ENCODE results near the gene ASCC1. TPM values are rescaled to one million over a fixed set of nuclear protein-coding genes. Genes with fewer than 3 reads are reported as not detected.

Gene ASCC1
- polyA plus RNA-seq, 1 donor (not counting 4 experiments of a cell fraction or from before 2014, with no cell fraction given), result 32.9 TPM

DNA sequence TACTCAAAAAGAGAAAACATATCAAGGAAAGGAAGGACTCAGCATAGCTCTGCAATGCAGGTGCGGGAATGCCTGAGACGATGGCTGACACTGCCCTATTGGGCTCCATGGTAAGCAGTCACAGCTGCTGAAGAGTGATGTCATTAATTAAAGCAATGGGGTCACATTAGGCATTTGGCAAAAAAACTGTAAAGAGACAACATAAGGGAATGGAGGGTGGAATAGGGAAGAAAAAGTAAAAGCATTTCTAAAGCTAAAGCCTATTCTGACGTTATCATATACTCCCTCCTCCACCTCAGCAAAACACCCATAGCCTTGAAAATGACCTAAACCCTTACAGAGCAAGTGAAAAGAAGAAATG lies 89.2 kb downstream of the ASCC1 start:
- Histone ChIP-seq H3K27me3 (ENCODE audit: control insufficient read depth, extremely low read depth, insufficient read depth, low read length) (no peaks in the 10 kb centered on the region), H2AFZ (ENCODE audit: control insufficient read depth, low read length) (no peak overlapping the region), H3K4me2 (ENCODE audit: control insufficient read depth, extremely low read depth, insufficient read depth, low read depth, low read length) (no peak overlapping the region), H3K9me3 (ENCODE audit: control insufficient read depth, low read depth, low read length) (no peaks in the 10 kb centered on the region), H3K9me1 (ENCODE audit: control insufficient read depth, extremely low read depth, insufficient read depth, low read length) (no peaks in the 10 kb centered on the region), H3K4me3 (ENCODE audit: control insufficient read depth in 2 of 3, extremely low read depth in 1 of 3, insufficient read depth in 2 of 3, low read depth in 1 of 3, low read length in 3 of 3) (no peak overlapping the region), H4K20me1 (ENCODE audit: control insufficient read depth, extremely low read depth, insufficient read depth, low read length) (no peaks in the 10 kb centered on the region), H3K79me2 (ENCODE audit: control insufficient read depth, insufficient read depth, low read length) (no peaks in the 10 kb centered on the region), H3K27ac (ENCODE audit: control insufficient read depth, insufficient read depth, low read length) (no peak overlapping the region), H3K9ac (ENCODE audit: control insufficient read depth, extremely low read depth, insufficient read depth, low read length) (no peak overlapping the region), H3K36me3 (ENCODE audit: control insufficient read depth in 2 of 2, extremely low read depth in 1 of 2, insufficient read depth in 2 of 2, low read length in 2 of 2) (no peaks in the 10 kb centered on the region), H3K4me1 (ENCODE audit: control insufficient read depth, extremely low read depth, insufficient read depth, low read length) (no peaks in the 10 kb centered on the region)
- TF ChIP-seq, protein P1, sequence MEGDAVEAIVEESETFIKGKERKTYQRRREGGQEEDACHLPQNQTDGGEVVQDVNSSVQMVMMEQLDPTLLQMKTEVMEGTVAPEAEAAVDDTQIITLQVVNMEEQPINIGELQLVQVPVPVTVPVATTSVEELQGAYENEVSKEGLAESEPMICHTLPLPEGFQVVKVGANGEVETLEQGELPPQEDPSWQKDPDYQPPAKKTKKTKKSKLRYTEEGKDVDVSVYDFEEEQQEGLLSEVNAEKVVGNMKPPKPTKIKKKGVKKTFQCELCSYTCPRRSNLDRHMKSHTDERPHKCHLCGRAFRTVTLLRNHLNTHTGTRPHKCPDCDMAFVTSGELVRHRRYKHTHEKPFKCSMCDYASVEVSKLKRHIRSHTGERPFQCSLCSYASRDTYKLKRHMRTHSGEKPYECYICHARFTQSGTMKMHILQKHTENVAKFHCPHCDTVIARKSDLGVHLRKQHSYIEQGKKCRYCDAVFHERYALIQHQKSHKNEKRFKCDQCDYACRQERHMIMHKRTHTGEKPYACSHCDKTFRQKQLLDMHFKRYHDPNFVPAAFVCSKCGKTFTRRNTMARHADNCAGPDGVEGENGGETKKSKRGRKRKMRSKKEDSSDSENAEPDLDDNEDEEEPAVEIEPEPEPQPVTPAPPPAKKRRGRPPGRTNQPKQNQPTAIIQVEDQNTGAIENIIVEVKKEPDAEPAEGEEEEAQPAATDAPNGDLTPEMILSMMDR (optimal IDR thresholded peaks at IDR 0.05 in 1 of 3, IDR thresholded peaks at IDR 0.05 in 1 of 3, conservative IDR thresholded peaks at IDR 0.05 in 1 of 3; ENCODE audit: extremely low read depth in 1 of 3, insufficient read depth in 2 of 3, low read length in 3 of 3), result no peak
- no peak for TF ChIP-seq EZH2 (IDR thresholded peaks at IDR 0.05; ENCODE audit: low read length)
- FAIRE-seq (no peak), DNase-seq (ENCODE audit: low read depth, low spot score) (no peak)
- dilution Hi-C loops (cut with MboI; ENCODE audit: extremely low pct_ligation_motif_present, low sequenced_read_pairs), result no loop called here

DNA sequence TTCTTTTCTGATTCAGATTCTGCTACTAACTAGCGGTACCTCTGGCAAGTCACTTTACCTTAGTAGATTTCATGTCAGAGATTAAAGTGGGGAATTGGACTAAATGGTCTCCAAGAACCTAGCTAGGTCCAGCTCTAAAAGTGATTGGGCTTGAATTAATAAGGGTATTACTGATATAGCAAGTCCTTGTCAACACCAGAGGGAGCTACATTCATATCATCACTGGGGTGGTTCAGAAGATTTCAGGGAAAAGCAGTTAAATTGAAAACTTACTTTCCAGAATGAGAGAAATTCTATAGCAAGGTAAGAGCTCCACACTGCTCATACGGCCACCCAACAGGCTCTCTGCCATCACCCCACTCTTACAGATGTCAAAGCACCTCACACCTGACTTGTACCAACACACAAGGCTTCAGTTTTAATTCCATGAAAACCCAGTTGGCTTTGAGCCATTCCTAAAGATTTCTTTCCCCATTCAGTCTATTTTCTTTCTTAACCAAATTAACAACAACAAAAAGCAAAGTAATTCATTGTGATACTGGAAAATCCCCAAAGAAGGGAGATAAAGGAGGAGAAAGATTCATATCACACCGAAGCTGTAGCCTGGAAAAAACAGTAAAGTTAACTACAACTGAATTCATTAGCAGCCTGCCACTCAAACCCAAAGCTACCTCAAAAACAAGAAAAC lies 89.7 kb downstream of the ASCC1 start:
- no peaks in the 10 kb centered on the region for H3K4me1 ChIP-seq (ENCODE audit: control insufficient read depth, extremely low read depth, insufficient read depth, low read length)

More for the DNA sequence above, 89.7 kb downstream of the ASCC1 start:
- H3K27ac ChIP-seq (ENCODE audit: control insufficient read depth, insufficient read depth, low read length), result no peak overlapping the region
- TF ChIP-seq, protein P1 (optimal IDR thresholded peaks at IDR 0.05 in 1 of 3, IDR thresholded peaks at IDR 0.05 in 1 of 3, conservative IDR thresholded peaks at IDR 0.05 in 1 of 3; ENCODE audit: extremely low read depth in 1 of 3, insufficient read depth in 2 of 3, low read length in 3 of 3), result peak in 2 of 3 experiments; percentile 39 to 46
- no peak for TF ChIP-seq EZH2 (IDR thresholded peaks at IDR 0.05; ENCODE audit: low read length)
- H3K79me2 ChIP-seq (ENCODE audit: control insufficient read depth, insufficient read depth, low read length), result no peaks in the 10 kb centered on the region
- no peaks in the 10 kb centered on the region for H3K27me3 ChIP-seq (ENCODE audit: control insufficient read depth, extremely low read depth, insufficient read depth, low read length)
- dilution Hi-C loops (cut with MboI; ENCODE audit: extremely low pct_ligation_motif_present, low sequenced_read_pairs), result no loop called here
- no peak overlapping the region for H3K4me3 ChIP-seq (ENCODE audit: control insufficient read depth in 2 of 3, extremely low read depth in 1 of 3, insufficient read depth in 2 of 3, low read depth in 1 of 3, low read length in 3 of 3)
- peak; percentile 62 for FAIRE-seq
- H3K9ac ChIP-seq (ENCODE audit: control insufficient read depth, extremely low read depth, insufficient read depth, low read length), result no peak overlapping the region
- no peaks in the 10 kb centered on the region for H4K20me1 ChIP-seq (ENCODE audit: control insufficient read depth, extremely low read depth, insufficient read depth, low read length)
- H2AFZ ChIP-seq (ENCODE audit: control insufficient read depth, low read length), result no peak overlapping the region
- H3K4me2 ChIP-seq (ENCODE audit: control insufficient read depth, extremely low read depth, insufficient read depth, low read depth, low read length), result no peak overlapping the region
- no peak for DNase-seq (ENCODE audit: low read depth, low spot score)
- H3K9me1 ChIP-seq (ENCODE audit: control insufficient read depth, extremely low read depth, insufficient read depth, low read length), result no peaks in the 10 kb centered on the region
- H3K9me3 ChIP-seq (ENCODE audit: control insufficient read depth, low read depth, low read length), result no peaks in the 10 kb centered on the region
- H3K36me3 ChIP-seq (ENCODE audit: control insufficient read depth in 2 of 2, extremely low read depth in 1 of 2, insufficient read depth in 2 of 2, low read length in 2 of 2), result no peaks in the 10 kb centered on the region

Measured in keratinocyte (primary cell).